ENCODE data around the gene GRB10. TPM values are rescaled to one million over a fixed set of nuclear protein-coding genes. Genes with fewer than 3 reads are reported as not detected.

Gene GRB10
- total RNA-seq, 4 donors from 2014 or later: 32.1 to 50.3 (median 38.1) TPM

- TF ChIP-seq CTCF (IDR thresholded peaks at IDR 0.05): no peak
- no peak for TF ChIP-seq POLR2A (IDR thresholded peaks at IDR 0.05)
- H3K27ac ChIP-seq: no peak overlapping the region
- DNase-seq: no peak
- H3K4me3 ChIP-seq: no peak overlapping the region
- H3K27me3 ChIP-seq: no peaks in the 10 kb centered on the region
- H3K36me3 ChIP-seq: peaks cover 0 to 9% (median 0%) of the 10 kb centered on the region in 3 donors
- H3K4me1 ChIP-seq: no peaks in the 10 kb centered on the region
- no peaks in the 10 kb centered on the region for H3K9me3 ChIP-seq
These were observed 188.6 kb downstream of the GRB10 start for GRCh38 chr7:50594136-50594535.

- Histone ChIP-seq H3K4me1 (no peaks in the 10 kb centered on the region), H3K27ac (no peak overlapping the region), H3K27me3 (no peaks in the 10 kb centered on the region), H3K9me3 (no peaks in the 10 kb centered on the region), H3K4me3 (no peak overlapping the region), H3K36me3 (peaks cover 0 to 9% (median 0%) of the 10 kb centered on the region in 3 donors)
- no peak for TF ChIP-seq CTCF (IDR thresholded peaks at IDR 0.05)
- TF ChIP-seq POLR2A (IDR thresholded peaks at IDR 0.05): no peak
- no peak for DNase-seq
These were observed 189.8 kb downstream of the GRB10 start for GRCh38 chr7:50592940-50593339.

- Histone ChIP-seq H3K4me3 (no peak overlapping the region), H3K4me1 (no peaks in the 10 kb centered on the region), H3K36me3 (peaks cover 0 to 9% (median 0%) of the 10 kb centered on the region in 3 donors), H3K27ac (no peak overlapping the region), H3K9me3 (no peaks in the 10 kb centered on the region), H3K27me3 (no peaks in the 10 kb centered on the region)
- TF ChIP-seq CTCF (IDR thresholded peaks at IDR 0.05) (no peak), POLR2A (IDR thresholded peaks at IDR 0.05) (no peak)
- DNase-seq: no peak
These were observed 190.9 kb downstream of the GRB10 start for GRCh38 chr7:50591480-50592438.

- H3K36me3 ChIP-seq: peaks cover 0 to 9% (median 0%) of the 10 kb centered on the region in 3 donors
- H3K4me1 ChIP-seq: no peaks in the 10 kb centered on the region
- H3K27me3 ChIP-seq: no peaks in the 10 kb centered on the region
- TF ChIP-seq CTCF (IDR thresholded peaks at IDR 0.05) (no peak), POLR2A (IDR thresholded peaks at IDR 0.05) (no peak)
- H3K4me3 ChIP-seq: no peak overlapping the region
- H3K27ac ChIP-seq: no peak overlapping the region
- H3K9me3 ChIP-seq: no peaks in the 10 kb centered on the region
- DNase-seq: no peak
These were observed 191.6 kb downstream of the GRB10 start for GRCh38 chr7:50591098-50591479.

- Histone ChIP-seq H3K9me3 (no peaks in the 10 kb centered on the region), H3K27ac (no peak overlapping the region), H3K27me3 (no peaks in the 10 kb centered on the region), H3K4me1 (no peaks in the 10 kb centered on the region), H3K36me3 (peaks cover 0 to 9% (median 0%) of the 10 kb centered on the region in 3 donors), H3K4me3 (no peak overlapping the region)
- no peak for DNase-seq
- TF ChIP-seq POLR2A (IDR thresholded peaks at IDR 0.05): no peak
- no peak for TF ChIP-seq CTCF (IDR thresholded peaks at IDR 0.05)
These were observed 192.2 kb downstream of the GRB10 start for GRCh38 chr7:50590535-50590934.

All from Peyer's patch (tissue), 4 donors.